ENCODE data around the gene KPNB1.

KPNB1 gene

DNA sequence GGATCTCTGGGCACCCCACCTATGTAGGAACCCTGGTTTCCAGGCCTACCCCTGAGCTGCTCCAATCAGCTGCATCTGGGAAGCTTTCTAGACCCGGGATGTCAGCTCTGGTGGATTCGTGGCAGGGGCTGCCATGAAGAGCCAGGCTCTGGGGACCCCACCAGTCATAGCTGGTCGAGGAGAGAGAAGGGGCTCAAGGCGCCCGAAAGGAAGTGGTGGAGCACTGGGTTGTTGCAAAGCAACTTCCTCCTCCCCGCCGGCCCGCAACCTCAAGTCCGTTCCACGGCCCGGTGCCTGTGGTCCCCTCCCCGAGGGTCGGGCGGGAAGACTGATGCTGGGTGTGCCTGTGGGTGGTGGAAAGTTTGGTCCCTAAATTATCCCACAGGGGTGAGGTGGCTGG, 54.4 kb downstream of the KPNB1 start (continued):
- TF ChIP-seq ZIC2 (tag by site-specific recombination; IDR thresholded peaks at IDR 0.05) (no peak), SP2 (tag by site-specific recombination; IDR thresholded peaks at IDR 0.05) (no peak), ZNF140 (tag by site-specific recombination; IDR thresholded peaks at IDR 0.05) (no peak), HOXA7 (CRISPR knock-in tag; IDR thresholded peaks at IDR 0.05; ENCODE audit: borderline replicate concordance) (no peak), SCRT1 (tag by site-specific recombination; IDR thresholded peaks at IDR 0.05; ENCODE audit: borderline replicate concordance) (no peak), ZSCAN23 (tag by site-specific recombination; IDR thresholded peaks at IDR 0.05) (no peak)
- TF ChIP-seq, protein P1, sequence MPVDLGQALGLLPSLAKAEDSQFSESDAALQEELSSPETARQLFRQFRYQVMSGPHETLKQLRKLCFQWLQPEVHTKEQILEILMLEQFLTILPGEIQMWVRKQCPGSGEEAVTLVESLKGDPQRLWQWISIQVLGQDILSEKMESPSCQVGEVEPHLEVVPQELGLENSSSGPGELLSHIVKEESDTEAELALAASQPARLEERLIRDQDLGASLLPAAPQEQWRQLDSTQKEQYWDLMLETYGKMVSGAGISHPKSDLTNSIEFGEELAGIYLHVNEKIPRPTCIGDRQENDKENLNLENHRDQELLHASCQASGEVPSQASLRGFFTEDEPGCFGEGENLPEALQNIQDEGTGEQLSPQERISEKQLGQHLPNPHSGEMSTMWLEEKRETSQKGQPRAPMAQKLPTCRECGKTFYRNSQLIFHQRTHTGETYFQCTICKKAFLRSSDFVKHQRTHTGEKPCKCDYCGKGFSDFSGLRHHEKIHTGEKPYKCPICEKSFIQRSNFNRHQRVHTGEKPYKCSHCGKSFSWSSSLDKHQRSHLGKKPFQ (tag by site-specific recombination; IDR thresholded peaks at IDR 0.05), result no peak

DNA sequence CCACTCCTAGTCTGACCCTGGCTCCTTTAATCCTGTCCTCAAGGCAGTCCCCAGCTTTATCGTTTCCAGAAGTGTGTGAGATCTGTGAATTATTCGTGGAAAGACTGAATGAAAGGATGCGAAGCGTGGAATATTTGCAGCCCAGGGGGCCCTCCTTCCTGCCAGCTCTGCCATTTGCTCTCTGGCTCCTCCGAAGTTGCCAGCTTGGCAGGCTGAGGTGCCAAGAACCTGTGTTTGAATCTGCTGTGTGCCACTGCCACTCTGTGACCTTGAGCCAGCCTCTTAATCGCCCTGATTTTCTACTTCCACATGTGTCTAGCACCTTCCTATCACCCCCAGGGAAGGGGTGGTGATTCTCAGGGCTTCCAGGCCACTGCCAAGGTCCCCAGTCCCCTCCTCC, 55.0 kb downstream of the KPNB1 start:
- no peak for TF ChIP-seq ZNF777 (tag by site-specific recombination; IDR thresholded peaks at IDR 0.05; ENCODE audit: borderline replicate concordance)
- TF ChIP-seq SCRT2 (tag by site-specific recombination; IDR thresholded peaks at IDR 0.05), result no peak
- no peak for TF ChIP-seq ZBTB21 (tag by site-specific recombination; IDR thresholded peaks at IDR 0.05)
- no peak for TF ChIP-seq ZNF571 (tag by site-specific recombination; IDR thresholded peaks at IDR 0.05)
- TF ChIP-seq ZNF155 (tag by site-specific recombination; IDR thresholded peaks at IDR 0.05), result no peak
- TF ChIP-seq GLIS2 (tag by site-specific recombination; IDR thresholded peaks at IDR 0.05), result no peak
- no peak for TF ChIP-seq RBAK (tag by site-specific recombination; IDR thresholded peaks at IDR 0.05)
- no peak for TF ChIP-seq ZFP3 (tag by site-specific recombination; IDR thresholded peaks at IDR 0.05; ENCODE audit: low read depth)
- no peak for TF ChIP-seq ZNF670 (tag by site-specific recombination; IDR thresholded peaks at IDR 0.05; ENCODE audit: low read depth)
- TF ChIP-seq ZIC2 (tag by site-specific recombination; IDR thresholded peaks at IDR 0.05), result no peak
- POLR2A ChIA-PET, result interaction anchor here (1.3 kb wide), 1 partner anchor 36 kb away, joined by 3 read pairs; no protein-coding TSS in a partner anchor
- no peaks in the 10 kb centered on the region for H3K9me3 ChIP-seq (ENCODE audit: control insufficient read depth, insufficient read depth, low read depth, low read length)
- no peaks in the 10 kb centered on the region for H3K4me1 ChIP-seq (ENCODE audit: control insufficient read depth, insufficient read depth, low read length)
- CTCF ChIA-PET, result interaction anchor here (0.6 to 1.2 kb wide), 3 partner anchors 37 to 595 kb away, joined by 3 to 4 read pairs (median 3); no protein-coding TSS in a partner anchor
- no peak overlapping the region for H3K4me3 ChIP-seq (ENCODE audit: low read depth, low read length)
- H3K27ac ChIP-seq (ENCODE audit: extremely low read depth, low read depth, low read length), result no peak overlapping the region
- H3K36me3 ChIP-seq (ENCODE audit: control insufficient read depth in 2 of 2, insufficient read depth in 1 of 2, low read length in 2 of 2), result peaks cover 0 to 31% of the 10 kb centered on the region in 2 experiments; a peak in 2 of 3 replicates

- Histone ChIP-seq H3K9me3 (ENCODE audit: control insufficient read depth, insufficient read depth, low read depth, low read length) (no peaks in the 10 kb centered on the region), H3K27ac (ENCODE audit: extremely low read depth, low read depth, low read length) (no peak overlapping the region), H3K4me1 (ENCODE audit: control insufficient read depth, insufficient read depth, low read length) (no peaks in the 10 kb centered on the region), H3K4me3 (ENCODE audit: low read depth, low read length) (no peak overlapping the region), H3K36me3 (ENCODE audit: control insufficient read depth in 2 of 2, insufficient read depth in 1 of 2, low read length in 2 of 2) (peaks cover 0 to 36% of the 10 kb centered on the region in 2 experiments; a peak in 2 of 3 replicates)
- CTCF ChIA-PET, result interaction anchor here (0.6 to 2.7 kb wide), 6 partner anchors 8 to 265 kb away, joined by 3 to 30 read pairs (median 4); partner anchors contain the start of genes CDK5RAP3 and TBX21
- POLR2A ChIA-PET, result interaction anchor here (0.8 kb wide), 1 partner anchor 8 kb away, joined by 5 read pairs; no protein-coding TSS in a partner anchor
- TF ChIP-seq ZNF660 (tag by site-specific recombination; IDR thresholded peaks at IDR 0.05) (no peak), ZNF362 (tag by site-specific recombination; IDR thresholded peaks at IDR 0.05) (peak; percentile 81; the same call in 1 of the 2 replicates)
Measured at GRCh38 chr17:47705536-47706530, 56.1 kb downstream of the KPNB1 start.
